Inferior parietal cortex (tissue), 1 donor: ENCODE results near the gene MUC5B.

ENCODE experiments used
- DNase-seq: peaks from one replicate; pipeline ENCODE4 v3.0.0-alpha.2; 2016; ENCODE audit errors: extremely low spot score

Gene MUC5B

DNA sequence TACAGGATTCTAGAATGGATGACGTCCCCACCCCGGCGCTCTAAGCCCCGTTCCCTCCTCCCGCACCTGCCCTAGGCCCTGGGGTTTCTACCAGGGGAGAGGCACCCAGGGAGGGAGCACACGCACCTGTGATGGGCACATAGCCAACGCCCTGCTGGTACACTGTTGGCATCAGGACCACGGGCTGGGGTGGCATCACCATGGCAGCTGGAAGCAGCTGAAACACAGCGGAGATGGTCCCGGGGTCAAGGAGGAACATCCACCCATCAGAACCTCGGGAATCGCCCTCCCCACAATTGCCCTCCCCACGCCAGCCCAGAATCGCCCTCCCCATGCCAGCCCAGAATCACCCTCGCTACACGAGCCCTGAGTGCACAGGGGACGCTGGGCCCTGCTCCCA lies 63.0 kb downstream of the MUC5B start:
- DNase-seq = no peak

DNA sequence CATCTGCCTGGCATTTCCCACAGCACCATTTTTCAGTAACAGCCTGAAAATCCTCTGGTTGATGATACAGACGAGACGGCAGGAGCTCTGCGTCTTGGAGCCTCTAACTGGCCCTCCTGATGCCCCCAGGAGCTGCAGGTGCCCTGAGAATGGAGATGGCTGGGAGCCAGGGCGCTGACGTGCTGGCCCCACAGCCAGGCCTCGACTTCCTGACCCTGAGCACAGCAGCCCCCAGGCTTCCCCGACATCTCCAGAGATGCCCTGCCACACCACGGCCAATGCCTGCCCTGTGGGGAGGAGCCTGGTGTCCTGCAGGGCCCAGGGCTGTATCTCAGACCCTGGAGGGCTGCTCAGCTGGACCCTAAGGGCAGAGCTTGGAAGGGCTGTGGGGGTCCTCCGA lies 65.1 kb downstream of the MUC5B start:
- no peak for DNase-seq

DNA sequence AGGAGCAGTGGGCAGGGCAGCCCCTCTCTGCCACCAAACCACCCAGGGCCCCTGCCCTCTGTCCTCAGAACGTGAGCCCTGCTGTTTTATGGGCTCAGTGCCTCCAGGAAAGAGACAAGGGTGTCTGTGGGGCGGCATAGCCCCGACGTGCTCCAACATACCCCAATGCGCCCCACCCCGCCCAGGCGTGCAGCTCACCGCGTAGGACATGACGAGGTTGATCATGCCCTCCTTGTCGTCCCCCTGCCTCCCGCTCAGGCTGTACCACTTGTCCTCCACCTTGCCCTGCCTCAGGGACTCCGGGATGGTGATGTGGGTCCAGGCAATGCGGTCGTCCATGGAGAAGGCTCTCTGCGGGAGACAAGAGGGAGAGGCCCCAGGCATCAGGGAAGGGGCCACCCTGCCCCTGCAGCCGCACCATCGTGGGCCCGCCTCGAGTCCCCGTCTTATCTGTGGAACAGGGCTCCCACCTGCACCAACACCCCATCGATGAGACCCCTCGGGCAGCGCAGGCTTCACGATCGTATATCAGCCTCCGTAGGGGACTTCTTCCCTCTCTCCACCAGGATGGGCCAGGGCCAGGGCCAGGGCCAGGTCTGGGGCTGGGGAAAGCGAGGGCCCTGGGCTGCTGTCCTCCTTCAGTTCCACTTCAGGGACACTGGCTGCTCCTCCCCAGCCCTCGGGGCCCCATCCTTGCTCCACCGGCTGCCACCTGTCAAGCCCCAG lies 65.7 kb downstream of the MUC5B start:
- no peak for DNase-seq

DNA sequence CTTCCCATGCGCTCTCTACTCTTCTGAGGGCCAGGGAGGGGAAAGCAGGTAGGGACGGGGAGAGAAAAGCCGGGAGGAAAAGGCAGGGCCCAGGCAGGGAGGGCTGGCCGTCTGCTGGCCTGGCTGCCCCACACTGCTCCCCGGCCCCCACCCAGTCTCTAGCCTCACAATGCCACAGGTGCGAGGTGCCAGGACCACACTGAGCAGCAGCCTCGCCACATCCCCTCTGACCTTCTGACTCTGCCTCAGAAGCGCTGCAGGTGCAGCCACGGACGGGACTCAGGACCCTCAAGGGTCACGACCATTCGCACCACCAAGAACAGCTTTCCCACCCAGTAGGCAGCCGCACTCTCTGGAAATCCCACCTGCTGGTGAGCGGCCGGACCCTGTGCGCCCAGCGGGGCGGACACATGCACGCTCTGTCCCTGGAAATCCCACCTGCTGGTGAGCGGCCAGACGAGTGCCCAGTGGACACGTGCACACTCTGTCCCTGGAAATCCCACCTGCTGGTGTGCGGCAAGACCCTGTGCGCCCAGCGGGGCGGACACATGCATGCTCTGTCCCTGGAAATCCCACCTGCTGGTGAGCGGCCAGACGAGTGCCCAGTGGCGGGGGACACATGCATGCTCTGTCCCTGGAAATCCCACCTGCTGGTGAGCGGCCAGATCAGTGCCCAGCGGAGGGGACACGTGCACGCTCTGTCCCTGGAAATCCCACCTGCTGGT lies 66.5 kb downstream of the MUC5B start:
- DNase-seq = no peak

DNA sequence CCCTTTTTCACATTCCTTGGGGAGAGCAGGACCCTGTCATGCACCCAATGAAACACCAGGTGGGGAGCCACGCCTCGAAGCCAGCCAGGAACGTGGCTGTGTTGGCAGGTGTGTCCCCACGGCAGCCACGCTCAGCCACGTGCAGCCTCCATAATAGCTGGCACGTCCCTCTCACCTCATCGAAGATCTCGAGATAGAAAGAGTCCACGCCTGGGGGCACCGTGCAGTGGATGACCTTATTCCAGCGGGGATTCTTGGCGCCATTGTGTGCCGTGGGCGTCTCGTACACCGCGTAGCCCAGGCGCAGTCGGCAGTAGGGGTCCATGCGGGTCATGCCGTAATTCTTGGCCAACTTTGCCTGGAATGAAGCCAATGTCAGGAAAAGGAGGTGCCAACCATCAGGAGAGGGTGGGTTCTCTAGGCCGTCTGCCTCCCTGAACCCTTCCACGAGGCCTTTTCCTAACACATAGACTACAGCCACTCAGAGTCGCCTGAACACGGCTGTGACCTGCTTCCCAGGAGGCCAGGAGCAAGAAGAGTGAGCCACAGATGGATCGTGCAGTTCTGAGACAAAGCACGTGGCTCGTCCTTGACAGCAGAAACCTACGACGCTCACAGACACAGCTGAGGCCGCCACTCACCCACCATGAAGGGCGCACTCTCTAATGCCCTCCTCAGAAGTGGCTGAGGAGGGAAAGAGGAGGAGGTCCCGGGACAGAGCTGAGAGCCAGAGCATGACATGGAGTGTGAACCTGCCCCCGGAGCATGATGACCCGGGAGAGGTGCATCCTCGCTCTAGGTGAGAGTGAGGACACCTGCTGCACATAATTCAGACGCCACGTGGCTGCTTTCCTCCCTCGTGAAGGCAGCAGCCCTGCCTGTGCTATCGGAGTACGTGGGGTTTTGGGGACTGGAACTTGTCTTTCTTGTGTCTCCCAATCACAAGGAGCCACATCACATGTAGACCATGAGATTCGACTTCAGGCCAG lies 67.5 kb downstream of the MUC5B start:
- DNase-seq = no peak

DNA sequence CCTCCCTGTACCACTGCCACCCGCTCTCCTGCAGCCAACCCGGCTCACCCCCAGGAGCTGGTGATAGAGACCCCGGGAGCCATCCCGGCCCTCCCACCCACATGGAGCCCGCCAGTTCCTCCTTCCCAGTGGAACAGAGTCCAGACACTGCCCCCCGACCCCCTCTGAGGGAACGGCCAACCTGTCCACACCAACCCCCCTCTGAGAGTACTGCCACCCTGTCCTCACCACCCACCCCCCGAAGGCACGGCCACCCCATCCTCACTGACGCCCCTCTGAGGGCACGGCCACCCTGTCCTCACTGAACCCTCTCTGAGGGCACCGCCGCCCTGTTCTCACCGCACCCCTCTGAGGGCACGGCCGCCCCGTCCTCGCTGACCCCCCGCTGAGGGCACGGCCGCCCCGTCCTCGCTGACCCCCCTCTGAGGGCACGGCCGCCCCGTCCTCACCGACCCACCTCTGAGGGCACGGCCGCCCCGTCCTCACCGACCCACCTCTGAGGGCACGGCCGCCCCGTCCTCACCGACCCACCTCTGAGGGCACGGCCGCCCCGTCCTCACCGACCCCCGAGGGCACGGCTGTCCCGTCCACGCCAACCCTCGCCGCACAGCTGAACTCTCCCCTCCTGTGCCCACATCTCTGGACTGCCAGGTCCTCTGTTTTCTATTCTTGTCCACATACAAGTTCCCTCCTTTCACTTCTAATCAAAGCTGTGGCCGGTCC lies 68.6 kb downstream of the MUC5B start:
- no peak for DNase-seq

DNA sequence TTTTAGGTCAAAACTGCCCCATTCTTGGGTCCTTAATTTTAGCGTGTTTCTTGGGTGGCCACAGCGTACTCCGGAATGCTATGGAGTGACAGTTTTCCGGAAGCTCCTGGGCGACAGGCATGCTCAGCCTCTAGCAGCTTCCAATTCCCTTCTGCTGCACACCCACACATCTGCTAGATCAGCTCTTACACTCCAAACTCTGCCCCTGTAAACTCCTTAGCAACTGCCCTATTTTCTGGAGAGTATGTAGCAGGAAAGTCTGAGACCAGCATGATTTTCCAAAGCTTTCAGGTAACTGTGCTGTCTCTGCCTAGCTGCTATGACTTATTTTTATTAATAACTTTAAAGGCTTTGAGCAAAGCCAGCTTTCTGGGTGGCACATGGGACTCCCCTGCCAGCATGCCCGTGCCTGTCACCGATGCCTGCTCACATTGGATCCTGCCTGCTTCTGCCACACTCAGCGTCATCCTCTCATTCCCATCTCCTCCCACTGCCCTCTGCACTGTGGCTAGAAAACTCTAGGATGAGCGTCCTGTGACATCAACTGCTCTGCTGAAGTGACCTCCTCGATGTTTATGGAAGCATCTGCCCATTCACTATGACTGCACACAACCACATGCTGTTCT lies 69.3 kb downstream of the MUC5B start:
- DNase-seq = no peak

DNA sequence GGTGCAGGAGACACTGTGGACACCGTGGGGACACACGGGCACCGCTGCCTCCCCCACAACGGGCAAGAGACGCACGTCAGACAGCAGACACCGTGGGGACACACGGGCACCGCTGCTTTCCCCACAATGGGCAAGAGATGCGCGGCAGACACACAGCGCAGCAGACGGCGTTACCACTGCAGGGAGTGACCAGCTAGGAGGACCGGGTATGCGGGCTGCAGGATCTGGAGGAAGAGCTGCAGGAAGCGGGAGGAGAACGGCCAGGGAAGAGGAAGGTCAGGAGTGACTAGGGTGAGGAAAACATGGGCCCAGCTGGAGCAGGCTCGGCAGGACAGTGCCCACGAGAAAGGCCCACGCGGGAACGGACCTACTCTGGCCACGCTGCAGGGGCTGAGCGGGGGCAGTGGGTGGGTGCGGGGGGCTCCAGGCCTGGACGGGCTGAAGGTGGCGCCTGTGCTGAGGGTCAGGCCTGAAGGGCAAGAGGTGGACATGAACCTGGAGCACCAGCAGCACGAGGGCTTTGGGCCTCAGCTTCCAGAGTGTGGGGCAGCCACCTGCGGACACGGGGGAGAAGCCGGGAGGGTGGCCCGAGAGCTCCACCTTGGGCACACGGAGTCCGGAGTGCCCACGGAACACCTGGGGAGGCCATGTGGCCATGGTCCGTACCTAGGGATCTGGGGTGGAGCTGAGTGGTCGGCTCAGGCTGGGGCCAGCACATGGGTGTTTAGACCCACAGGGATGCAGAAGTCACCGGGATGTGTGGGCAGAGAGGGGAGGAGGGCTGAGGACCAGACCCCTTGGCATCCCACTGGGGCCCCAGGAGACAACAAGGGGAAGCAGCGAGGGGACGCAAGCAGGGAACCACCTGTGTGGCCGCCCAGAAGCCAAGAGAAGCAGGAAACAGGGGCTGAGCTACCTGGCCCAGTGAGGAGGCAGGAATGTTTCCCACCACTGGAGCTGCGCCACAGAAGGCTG lies 70.1 kb downstream of the MUC5B start:
- no peak for DNase-seq

DNA sequence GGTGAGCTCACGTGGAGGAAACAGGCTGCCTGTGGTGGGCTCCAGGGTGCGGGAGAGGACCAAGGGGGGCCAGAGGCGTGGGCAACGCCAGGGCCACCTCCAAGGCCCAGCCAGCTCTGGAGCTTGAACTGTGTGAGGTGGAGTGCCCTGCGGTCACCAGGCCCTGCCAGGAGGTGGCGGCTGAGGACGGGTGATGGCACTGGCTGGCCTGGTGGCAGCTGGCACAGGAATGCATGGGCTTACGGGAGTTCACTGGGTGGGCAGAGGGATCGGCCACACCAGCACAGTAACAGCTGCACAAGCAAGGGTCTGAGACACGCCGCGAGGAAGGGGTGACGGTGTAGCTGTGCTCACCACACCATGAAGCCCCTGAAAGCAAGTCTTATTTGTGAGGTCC lies 70.8 kb downstream of the MUC5B start:
- no peak for DNase-seq

DNA sequence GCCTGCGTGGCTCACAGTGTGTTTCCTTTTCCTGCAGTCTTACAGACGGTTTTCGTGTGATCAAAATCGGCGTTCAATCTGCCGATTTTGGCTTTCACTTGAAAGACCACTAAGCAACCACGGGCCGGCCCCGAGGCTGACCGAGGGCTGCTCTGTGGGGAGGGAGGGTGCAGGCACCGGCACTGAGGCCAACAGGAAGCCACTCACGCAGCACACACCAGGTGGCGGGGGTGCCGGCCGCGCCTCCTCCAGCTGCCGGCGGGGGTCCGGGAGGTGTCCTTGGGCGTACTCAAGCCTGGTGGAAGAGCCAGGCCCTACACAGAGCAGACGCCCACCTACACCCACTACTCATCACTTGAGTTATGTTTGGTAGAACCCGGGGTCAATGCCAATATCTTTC lies 72.2 kb downstream of the MUC5B start:
- no peak for DNase-seq

DNA sequence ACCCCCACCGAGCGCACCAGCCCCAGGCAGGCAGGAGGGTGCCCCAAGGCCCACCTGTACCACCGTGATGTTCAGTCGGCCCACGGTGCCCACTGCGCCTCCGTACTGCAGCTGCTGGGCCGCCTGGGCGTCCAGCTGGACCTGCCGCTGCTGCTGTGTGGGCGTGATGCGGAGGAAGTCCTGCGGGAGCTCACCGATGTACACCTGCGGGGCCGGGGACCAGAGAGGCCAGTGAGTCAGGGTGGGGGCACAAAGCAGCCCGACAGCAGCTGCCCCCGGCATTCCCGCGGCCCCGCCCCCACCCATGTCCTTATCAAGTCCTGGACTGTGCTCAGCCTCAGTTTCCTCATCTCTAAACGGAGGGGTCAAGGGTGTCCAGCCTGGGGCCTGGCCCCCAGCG lies 72.7 kb downstream of the MUC5B start:
- DNase-seq = no peak

DNA sequence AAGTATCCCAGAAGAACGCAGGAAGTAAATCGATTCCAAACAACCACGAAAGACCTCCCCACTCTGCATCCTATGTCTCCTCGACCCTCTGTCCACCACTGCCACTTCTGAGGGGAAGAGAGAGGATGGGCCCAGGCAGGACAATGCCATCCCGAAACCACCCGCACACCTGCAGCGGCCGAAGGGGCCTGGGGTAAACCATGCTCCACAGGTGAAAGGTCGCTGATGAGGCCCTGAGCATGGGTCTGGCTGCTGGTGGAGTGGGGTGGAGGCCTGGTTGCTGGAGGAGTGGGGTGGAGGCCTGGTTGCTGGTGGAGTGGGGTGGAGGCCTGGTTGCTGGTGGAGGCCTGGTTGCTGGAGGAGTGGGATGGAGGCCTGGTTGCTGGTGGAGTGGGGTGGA lies 73.4 kb downstream of the MUC5B start:
- no peak for DNase-seq

DNA sequence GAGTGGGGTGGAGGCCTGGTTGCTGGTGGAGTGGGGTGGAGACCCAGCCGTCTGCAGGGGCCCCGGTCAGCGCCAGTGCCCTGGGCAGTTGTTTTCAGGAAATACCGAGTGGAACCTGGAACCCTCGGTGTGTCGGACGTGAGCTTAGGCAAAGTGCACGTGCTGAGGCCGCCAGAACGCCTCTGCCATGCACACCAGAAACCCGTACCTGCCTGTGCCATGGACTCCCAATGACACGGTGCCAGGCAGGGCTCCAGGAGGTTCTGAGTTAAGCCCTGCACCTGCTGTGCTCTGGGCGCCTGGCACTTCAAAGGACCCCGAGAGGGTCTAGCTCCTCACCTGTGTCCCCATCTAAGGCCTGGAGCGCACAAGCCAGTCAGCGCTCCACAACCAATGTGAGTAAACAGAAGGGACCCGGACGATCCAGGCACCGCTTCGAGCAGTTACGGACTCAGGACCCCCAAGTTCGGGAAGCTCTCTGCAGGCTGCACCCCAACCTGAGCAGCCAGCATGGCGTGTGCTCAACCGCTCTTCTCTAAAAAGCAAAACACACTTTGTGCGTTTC lies 74.2 kb downstream of the MUC5B start:
- DNase-seq = no peak

DNA sequence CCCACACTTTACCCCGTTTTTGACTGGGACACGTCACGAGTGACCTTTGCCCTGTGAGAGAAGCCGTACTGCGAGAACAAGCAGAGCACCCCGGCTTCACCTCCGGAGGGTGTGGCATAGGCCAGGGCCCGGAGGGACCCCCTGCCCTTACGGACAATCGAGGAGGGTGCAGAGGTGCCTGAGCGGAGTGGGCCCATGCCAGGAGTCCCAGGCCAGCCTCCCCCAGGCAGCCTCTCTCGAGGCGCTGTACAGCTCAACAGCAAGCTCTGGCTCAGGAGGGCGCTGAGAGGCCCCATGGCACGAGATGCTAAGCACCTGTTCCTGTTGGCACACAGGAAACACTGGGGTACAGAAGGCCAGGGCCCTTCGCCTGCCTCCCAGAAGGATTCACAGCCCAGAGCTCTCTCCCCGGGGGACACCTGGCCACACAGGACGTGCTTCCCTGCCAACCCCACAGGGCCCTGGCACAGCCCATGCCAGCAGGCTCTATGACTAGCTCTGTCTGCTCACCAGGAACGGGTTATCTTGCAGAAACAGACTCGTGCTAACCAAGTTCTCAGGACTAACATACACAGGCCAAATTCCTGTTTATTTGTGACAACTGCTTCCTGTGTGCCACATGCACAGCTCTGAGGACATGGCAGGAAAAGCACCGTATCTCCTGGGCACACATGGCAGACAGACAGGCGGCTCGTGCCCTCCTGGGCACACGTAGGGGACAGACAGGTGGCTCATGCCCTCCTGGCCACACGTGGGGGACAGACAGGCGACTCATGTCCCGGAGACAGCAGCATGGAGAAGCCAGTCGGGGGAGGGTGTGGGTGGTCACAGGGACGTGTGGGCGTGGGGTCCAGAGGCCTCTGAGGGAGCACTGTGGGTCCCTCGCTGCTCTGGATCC lies 75.0 kb downstream of the MUC5B start:
- DNase-seq = no peak

DNA sequence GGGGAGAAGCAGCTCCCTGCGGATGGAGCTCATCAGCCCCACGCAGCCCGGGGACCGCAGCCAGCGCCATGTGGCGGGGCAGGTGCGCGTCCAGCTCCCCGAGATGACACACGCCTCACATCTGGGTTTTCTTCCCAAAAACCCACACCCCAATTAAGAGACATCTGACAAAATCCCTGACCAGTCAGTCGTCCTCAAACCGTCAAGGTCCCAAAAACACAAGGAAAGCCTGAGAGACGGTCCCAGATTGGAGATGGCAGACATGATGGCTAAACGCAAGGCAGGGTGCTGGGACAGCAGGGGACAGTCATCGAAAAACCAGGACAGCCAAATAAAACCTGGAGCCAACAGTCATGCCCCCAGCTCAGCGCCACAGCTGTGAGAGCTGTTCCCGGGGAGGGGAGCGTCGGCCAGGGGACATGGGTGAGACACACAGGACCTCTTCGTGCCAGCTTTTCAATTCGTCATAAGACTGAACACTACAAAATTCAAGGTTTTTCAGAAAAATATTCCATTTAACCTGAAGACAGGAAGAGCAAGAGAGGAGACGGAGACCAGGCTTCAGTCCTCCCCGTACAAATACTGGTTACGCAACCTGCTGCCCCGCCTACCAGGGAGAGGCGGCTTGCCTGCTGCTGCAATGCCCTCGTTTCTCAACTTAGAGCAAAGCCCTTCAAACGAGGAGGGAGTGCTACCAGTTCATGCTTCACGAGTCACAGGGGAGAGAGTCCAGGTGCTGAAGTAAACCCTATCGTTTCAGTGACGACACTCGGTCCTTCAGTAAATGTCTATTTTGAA lies 76.0 kb downstream of the MUC5B start:
- no peak for DNase-seq

DNA sequence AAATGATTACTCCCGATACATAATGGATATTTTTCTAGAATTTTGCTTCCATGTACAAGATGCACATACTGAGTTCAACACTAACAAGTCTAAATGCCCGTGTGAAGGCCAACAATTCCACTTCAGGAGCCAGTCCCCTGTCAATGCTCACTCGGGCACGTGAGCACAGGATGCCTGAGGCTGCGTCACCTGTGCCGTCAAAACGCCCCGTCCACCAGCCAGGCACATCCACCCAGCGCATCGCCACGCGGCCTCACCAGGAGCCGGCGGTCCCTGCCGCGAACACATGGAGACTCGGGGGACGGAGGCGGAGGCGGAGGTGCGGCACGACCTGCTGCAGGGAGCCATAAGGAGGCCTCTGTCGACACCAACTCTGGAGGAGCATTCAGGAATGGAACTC lies 76.8 kb downstream of the MUC5B start:
- DNase-seq = no peak

DNA sequence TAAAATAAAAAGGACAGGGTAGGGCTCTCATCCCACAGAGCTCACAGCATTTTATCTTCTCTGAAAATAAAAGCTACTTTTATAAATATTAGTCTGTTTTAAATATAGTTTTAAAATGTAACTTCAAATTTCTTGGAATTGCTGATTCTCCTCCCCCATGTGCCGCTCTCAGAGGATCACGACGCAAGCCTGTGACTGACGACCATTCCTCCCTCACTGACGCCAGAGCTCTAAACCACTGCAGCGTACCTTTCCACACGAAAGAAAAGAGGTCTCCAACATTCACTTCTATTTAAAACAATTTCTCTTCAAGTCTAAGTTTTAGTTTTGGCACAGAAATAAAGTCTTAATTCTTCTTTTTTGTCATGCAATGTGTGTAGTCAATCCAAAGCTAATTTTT lies 77.3 kb downstream of the MUC5B start:
- no peak for DNase-seq
